SK-N-SH treated with all-trans-retinoic acid at 6 μM for 48 hours (cell line): Measurements from ENCODE around the gene MYO9B.

Experiments used
- ARNTL ChIP-seq: fragments of 450-650 bp; formaldehyde crosslinking; IDR thresholded peaks from 2 replicates; pipeline ENCODE4 v1.5.0; 2020; ENCODE audit warnings: low read depth, mild to moderate bottlenecking, moderate library complexity, borderline replicate concordance
- BACH2 ChIP-seq: fragments of 250-450 bp; sonication (Bioruptor Pico); IDR thresholded peaks from 2 replicates; pipeline ENCODE4 v1.9.0; 2021; ENCODE audit warnings: mild to moderate bottlenecking, borderline replicate concordance
- CREB5 ChIP-seq: fragments of 250-450 bp; sonication (Bioruptor Pico); IDR thresholded peaks from 2 replicates; pipeline ENCODE4 v1.5.1; 2020; ENCODE audit warnings: low read depth, mild to moderate bottlenecking, moderate library complexity
- GLIS3 ChIP-seq: fragments of 250-450 bp; sonication (Bioruptor Pico); IDR thresholded peaks from 2 replicates; pipeline ENCODE4 v1.5.0; 2020; ENCODE audit warnings: mild to moderate bottlenecking, moderate library complexity
- PATZ1 ChIP-seq: fragments of 250-450 bp; sonication (Bioruptor Pico); IDR thresholded peaks from 2 replicates; pipeline ENCODE4 v1.8.0; 2020; ENCODE audit warnings: mild to moderate bottlenecking, moderate library complexity, borderline replicate concordance
- RARB ChIP-seq: fragments of 250-450 bp; sonication (Bioruptor Pico); IDR thresholded peaks from 2 replicates; pipeline ENCODE4 v1.8.0; 2021; ENCODE audit warnings: mild to moderate bottlenecking, moderate library complexity
- TCF4 ChIP-seq: fragments of 250-450 bp; sonication (Bioruptor Pico); IDR thresholded peaks from 2 replicates; pipeline ENCODE4 v1.8.0; 2021; ENCODE audit warnings: mild to moderate bottlenecking, moderate library complexity, borderline replicate concordance
- ZC3H10 ChIP-seq: fragments of 250-450 bp; sonication (Bioruptor Pico); IDR thresholded peaks from 2 replicates; pipeline ENCODE4 v1.5.1; 2021; ENCODE audit warnings: mild to moderate bottlenecking, moderate library complexity
- ZFP3 ChIP-seq: fragments of 250-450 bp; sonication (Bioruptor Pico); IDR thresholded peaks from 2 replicates; pipeline ENCODE4 v1.5.0; 2020; ENCODE audit warnings: mild to moderate bottlenecking, moderate library complexity
- ZFP30 ChIP-seq: fragments of 450-650 bp; formaldehyde crosslinking; IDR thresholded peaks from 2 replicates; pipeline ENCODE4 v1.5.0; 2022; ENCODE audit warnings: mild to moderate bottlenecking, moderate library complexity
- ZNF70 ChIP-seq: fragments of 450-650 bp; formaldehyde crosslinking; IDR thresholded peaks from 2 replicates; pipeline ENCODE4 v1.5.0; 2020; ENCODE audit warnings: mild to moderate bottlenecking, moderate library complexity

GRCh38 chr19:17091758-17092333 lies 16.3 kb downstream of the MYO9B start:
- TF ChIP-seq GLIS3 (CRISPR knock-in tag): no peak
- TF ChIP-seq ZC3H10: no peak
- TF ChIP-seq TCF4 (CRISPR knock-in tag): no peak
- no peak for TF ChIP-seq RARB (CRISPR knock-in tag)
- TF ChIP-seq CREB5 (CRISPR knock-in tag): no peak
- TF ChIP-seq ZFP30 (CRISPR knock-in tag): no peak
- TF ChIP-seq PATZ1 (CRISPR knock-in tag): no peak
- no peak for TF ChIP-seq ZNF70 (CRISPR knock-in tag)
- no peak for TF ChIP-seq ARNTL (CRISPR knock-in tag)
- no peak for TF ChIP-seq ZFP3 (CRISPR knock-in tag)
- no peak for TF ChIP-seq BACH2 (CRISPR knock-in tag)
